B cell (primary cell): ENCODE measurements around the gene MMS22L. TPM values are rescaled to one million over a fixed set of nuclear protein-coding genes. Genes with fewer than 3 reads are reported as not detected.

Experiments used
- ATAC-seq: fragments of 200-7000 bp; cut with Tn5 transposase; one replicate; pipeline ENCODE4 v1.10.0; 2021; ENCODE audit warnings: low read depth, mild to moderate bottlenecking, moderate number of reproducible peaks, moderate library complexity
- CTCF ChIA-PET: fragments of 350-600 bp; sonication (Branson Sonifier 250); formaldehyde crosslinking; loops from one replicate; lab custom pipeline; 2021; ENCODE audit warnings: antibody characterized with exemption, inconsistent platforms; lab: Charles Lee
- POLR2A ChIA-PET: fragments of 350-600 bp; sonication (Branson Sonifier 250); formaldehyde crosslinking; loops from one replicate; lab custom pipeline; 2021; ENCODE audit warnings: antibody characterized with exemption; lab: Charles Lee
- DNase-seq: peaks from one replicate; pipeline ENCODE4 v3.0.0; 2013
- H2AFZ ChIP-seq: 2 replicates; pipeline ENCODE4 v1.6.1; 2012; ENCODE audit warnings: mild to moderate bottlenecking, low read depth, low read length; ENCODE audit not compliant: insufficient read depth, poor library complexity, severe bottlenecking
- H3K27ac ChIP-seq, 2 donors: 1 replicate in 1 of 2; 2 replicates in 1 of 2; pipeline ENCODE4 v1.5.1; 2012 to 2013; ENCODE audit warnings: low read length in 2 of 2, mild to moderate bottlenecking in 2 of 2, moderate library complexity in 1 of 2
- H3K27me3 ChIP-seq, 4 experiments: fragments of 200-600 bp in 1 of 4; sonication (generic) in 1 of 4; replicated peaks in 1 of 4; 1 replicate in 2 of 4; 2 replicates in 2 of 4; pipeline versions ENCODE4 v1.6.1 to v1.7.0; 2013 to 2016; ENCODE audit warnings: low read length in 3 of 4, mild to moderate bottlenecking in 2 of 4, mixed read lengths in 1 of 4, moderate library complexity in 1 of 4; ENCODE audit not compliant: insufficient read depth in 4 of 4, control insufficient read depth in 3 of 4; ENCODE audit errors: control extremely low read depth in 1 of 4
- H3K36me3 ChIP-seq, 2 experiments: replicated peaks in 1 of 2; 1 replicate in 1 of 2; 2 replicates in 1 of 2; pipeline versions ENCODE4 v1.6.1 to v1.7.1; 2013; ENCODE audit warnings: low read length in 1 of 2; ENCODE audit not compliant: insufficient read depth in 2 of 2, control insufficient read depth in 1 of 2; ENCODE audit errors: control extremely low read depth in 1 of 2, extremely low read depth in 1 of 2
- H3K4me1 ChIP-seq, 2 donors: fragments of 200-600 bp in 1 of 2; sonication (generic) in 1 of 2; 1 replicate in 1 of 2; 2 replicates in 1 of 2; pipeline versions ENCODE4 v1.5.1 to v1.6.1; 2013 to 2017; ENCODE audit warnings: low read length in 2 of 2; ENCODE audit not compliant: control insufficient read depth in 2 of 2, insufficient read depth in 2 of 2
- H3K4me2 ChIP-seq: replicated peaks from 2 replicates; pipeline ENCODE3; 2012; ENCODE audit warnings: mild to moderate bottlenecking, low read depth, low read length; ENCODE audit not compliant: poor library complexity, severe bottlenecking
- H3K4me3 ChIP-seq, 5 experiments: fragments of 200-600 bp in 1 of 5; sonication (generic) in 1 of 5; 1 replicate in 3 of 5; 2 replicates in 2 of 5; pipeline versions ENCODE4 v1.5.1 to v1.7.0; 2011 to 2016; ENCODE audit warnings: low read length in 4 of 5, mild to moderate bottlenecking in 4 of 5, low read depth in 2 of 5, control low read depth in 1 of 5, moderate library complexity in 1 of 5; ENCODE audit not compliant: insufficient read depth in 1 of 5; ENCODE audit errors: control extremely low read depth in 1 of 5, extremely low read depth in 1 of 5
- H3K79me2 ChIP-seq: fragments of 200-600 bp; sonication (generic); one replicate; pipeline ENCODE4 v1.6.0; 2016; ENCODE audit warnings: low read length; ENCODE audit not compliant: control insufficient read depth, insufficient read depth
- H3K9ac ChIP-seq: fragments of 200-600 bp; sonication (generic); 2 replicates; pipeline ENCODE4 v1.6.1; 2017; ENCODE audit warnings: mild to moderate bottlenecking, low read length, moderate library complexity
- H3K9me3 ChIP-seq, 3 donors: one replicate each; pipeline versions ENCODE4 v1.6.1 to v1.7.1; 2013; ENCODE audit warnings: low read length in 2 of 3; ENCODE audit not compliant: control insufficient read depth in 2 of 3, insufficient read depth in 1 of 3; ENCODE audit errors: control extremely low read depth in 1 of 3
- H4K20me1 ChIP-seq: 2 replicates; pipeline ENCODE4 v1.6.0; 2012; ENCODE audit warnings: mild to moderate bottlenecking, low read length; ENCODE audit not compliant: insufficient read depth, control insufficient read depth, poor library complexity, severe bottlenecking
- H3K27ac Mint-ChIP-seq: one replicate; pipeline ENCODE4 v1.8.0; 2021; ENCODE audit warnings: mixed read lengths
- H3K27me3 Mint-ChIP-seq: one replicate; pipeline ENCODE4 v1.8.0; 2021; ENCODE audit warnings: mixed read lengths
- H3K4me1 Mint-ChIP-seq: one replicate; pipeline ENCODE4 v1.8.0; 2021; ENCODE audit warnings: mixed read lengths
- H3K4me3 Mint-ChIP-seq: one replicate; pipeline ENCODE4 v1.8.0; 2021; ENCODE audit warnings: mixed read lengths
- H3K9me3 Mint-ChIP-seq: one replicate; pipeline ENCODE4 v1.8.0; 2022; ENCODE audit warnings: mixed read lengths; ENCODE audit not compliant: insufficient read depth
- EZH2 ChIP-seq: IDR thresholded peaks from 2 replicates; pipeline ENCODE4 v1.6.1; 2012; ENCODE audit warnings: borderline replicate concordance, low read depth, mild to moderate bottlenecking, moderate library complexity, low read length; ENCODE audit not compliant: insufficient read depth, poor library complexity, severe bottlenecking
- WGBS: methylation state at CpG from one replicate; pipeline ENCODE4 v1.1.5; 2013; ENCODE audit warnings: missing lambda C conversion rate; ENCODE audit not compliant: insufficient coverage; 5-methylcytosine and 5-hydroxymethylcytosine counted together
- intact Hi-C: fragments of 100-400 bp; cut with micrococcal nuclease; formaldehyde crosslinking; loops from one replicate; pipeline ENCODE4 v1.10.0; 2022
- polyA plus RNA-seq: library from polyadenylated mRNA; depleted of rRNA; stranded (reverse); fragments of >200 nt; gene quantifications from 2 replicates; pipeline ENCODE4 v1.2.3, GENCODE V29; 2012
- total RNA-seq, 2 donors: library from RNA; stranded (reverse); fragments of 120-200 nt in 1 of 2; gene quantifications; 1 replicate in 1 of 2; 2 replicates in 1 of 2; pipeline versions ENCODE4 v1.2.3 to v1.2.4, GENCODE V29; 2013 to 2022
- TF ChIP-seq, protein P1 (sequence below): fragments of 200-600 bp; IDR thresholded peaks from one replicate; pipeline ENCODE4 v1.8.0; 2022; ENCODE audit warnings: antibody characterized with exemption, mild to moderate bottlenecking

MMS22L gene
- total and polyA plus RNA-seq, 2 donors (not counting 1 experiment from before 2014, with no cell fraction given) = 3.2 to 20.5 TPM

- POLR2A ChIA-PET = no interaction called here
- no peak for DNase-seq
- Histone ChIP-seq H3K9me3 (peaks cover 0 to 20% (median 0%) of the 10 kb centered on the region in 3 donors), H3K79me2 (no peaks in the 10 kb centered on the region), H3K27ac (no peak overlapping the region), H2AFZ (no peak overlapping the region), H4K20me1 (no peaks in the 10 kb centered on the region), H3K4me3 (no peak overlapping the region), H3K4me1 (no peaks in the 10 kb centered on the region), H3K27me3 (peaks cover 0 to 3% (median 0%) of the 10 kb centered on the region in 4 experiments), H3K36me3 (no peaks in the 10 kb centered on the region), H3K4me2 (no peak overlapping the region), H3K9ac (no peak overlapping the region)
- H3K27me3 Mint-ChIP-seq = peaks cover 13% of the 10 kb centered on the region
- CTCF ChIA-PET = no interaction called here
- H3K4me3 Mint-ChIP-seq = no peak overlapping the region
- TF ChIP-seq EZH2 = no peak
- TF ChIP-seq, protein P1, sequence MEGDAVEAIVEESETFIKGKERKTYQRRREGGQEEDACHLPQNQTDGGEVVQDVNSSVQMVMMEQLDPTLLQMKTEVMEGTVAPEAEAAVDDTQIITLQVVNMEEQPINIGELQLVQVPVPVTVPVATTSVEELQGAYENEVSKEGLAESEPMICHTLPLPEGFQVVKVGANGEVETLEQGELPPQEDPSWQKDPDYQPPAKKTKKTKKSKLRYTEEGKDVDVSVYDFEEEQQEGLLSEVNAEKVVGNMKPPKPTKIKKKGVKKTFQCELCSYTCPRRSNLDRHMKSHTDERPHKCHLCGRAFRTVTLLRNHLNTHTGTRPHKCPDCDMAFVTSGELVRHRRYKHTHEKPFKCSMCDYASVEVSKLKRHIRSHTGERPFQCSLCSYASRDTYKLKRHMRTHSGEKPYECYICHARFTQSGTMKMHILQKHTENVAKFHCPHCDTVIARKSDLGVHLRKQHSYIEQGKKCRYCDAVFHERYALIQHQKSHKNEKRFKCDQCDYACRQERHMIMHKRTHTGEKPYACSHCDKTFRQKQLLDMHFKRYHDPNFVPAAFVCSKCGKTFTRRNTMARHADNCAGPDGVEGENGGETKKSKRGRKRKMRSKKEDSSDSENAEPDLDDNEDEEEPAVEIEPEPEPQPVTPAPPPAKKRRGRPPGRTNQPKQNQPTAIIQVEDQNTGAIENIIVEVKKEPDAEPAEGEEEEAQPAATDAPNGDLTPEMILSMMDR = no peak
- H3K4me1 Mint-ChIP-seq = no peaks in the 10 kb centered on the region
- intact Hi-C loops = no loop called here
- no peak overlapping the region for H3K27ac Mint-ChIP-seq
- H3K9me3 Mint-ChIP-seq = no peaks in the 10 kb centered on the region
- no peak for ATAC-seq
Observed at GRCh38 chr6:97114645-97115044, 168.4 kb downstream of the MMS22L start.

DNA sequence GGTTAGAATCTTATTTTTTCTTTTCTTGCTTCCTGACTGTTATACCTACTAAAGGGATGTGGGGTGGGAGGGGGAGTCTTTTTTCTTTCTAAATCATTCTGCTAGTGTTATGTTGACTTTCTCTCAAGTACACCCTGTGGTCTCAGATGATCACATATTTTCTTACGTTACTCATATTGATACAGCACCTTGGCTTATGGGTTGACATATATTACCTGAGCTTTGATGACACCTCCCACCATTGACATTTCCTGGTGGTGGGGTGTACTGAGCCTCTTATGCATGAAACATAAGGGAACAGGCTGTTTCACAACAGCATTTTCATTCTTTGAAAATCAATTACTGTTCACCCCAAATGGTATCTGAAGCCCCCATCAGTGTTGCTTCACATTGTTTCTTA is 169.8 kb downstream of the MMS22L start:
- DNase-seq (no peak), ATAC-seq (no peak)
- Mint-ChIP-seq H3K9me3 (no peaks in the 10 kb centered on the region), H3K27ac (no peak overlapping the region), H3K4me3 (no peak overlapping the region), H3K4me1 (no peaks in the 10 kb centered on the region), H3K27me3 (peaks cover 8% of the 10 kb centered on the region)
- no CpG with 5 or more reads among the region's 1 CpG for WGBS
- Histone ChIP-seq H3K4me3 (no peak overlapping the region), H3K4me1 (no peaks in the 10 kb centered on the region), H4K20me1 (no peaks in the 10 kb centered on the region), H2AFZ (no peak overlapping the region), H3K9me3 (peaks cover 0 to 20% (median 0%) of the 10 kb centered on the region in 3 donors), H3K27me3 (peaks cover 0 to 3% (median 0%) of the 10 kb centered on the region in 4 experiments), H3K4me2 (no peak overlapping the region), H3K79me2 (no peaks in the 10 kb centered on the region), H3K9ac (no peak overlapping the region), H3K27ac (no peak overlapping the region), H3K36me3 (no peaks in the 10 kb centered on the region)
- CTCF ChIA-PET = interaction anchor here (0.6 kb wide), 1 partner anchor 40 kb away, joined by 3 read pairs; no protein-coding TSS in a partner anchor
- POLR2A ChIA-PET = no interaction called here
- TF ChIP-seq EZH2 = no peak
- TF ChIP-seq, protein P1 = no peak
- intact Hi-C loops = no loop called here
